Smooth muscle cell of the umbilical artery (primary cell): ENCODE results near the gene FOXG1. TPM values are rescaled to one million over a fixed set of nuclear protein-coding genes. Genes with fewer than 3 reads are reported as not detected.

Source experiments
- total RNA-seq: library from RNA; depleted of rRNA; stranded (reverse); fragments of >200 nt; gene quantifications from 2 replicates; pipeline ENCODE4 v1.2.3, GENCODE V29; 2014

Gene FOXG1
- total RNA-seq = under 0.01 TPM in 1 of 2 replicates, not detected in the other

GRCh38 chr14:28766469-28766955, at the start of gene FOXG1:
FOXG1 (plus strand) TSS chr14:28766787; CDS start chr14:28767280, 493 bp downstream.

